Pulmonary artery endothelial cell (primary cell): ENCODE data around the gene KDF1. TPM values are rescaled to one million over a fixed set of nuclear protein-coding genes. Genes with fewer than 3 reads are reported as not detected.

Source experiments
- DNase-seq: peaks from one replicate; pipeline ENCODE4 v3.0.0-alpha.2; 2011; ENCODE audit warnings: low read depth, low spot score
- total RNA-seq: library from RNA; depleted of rRNA; stranded (reverse); fragments of >200 nt; gene quantifications from 2 replicates; pipeline ENCODE4 v1.2.3, GENCODE V29; 2014

The KDF1 gene
- total RNA-seq: not detected in 2 replicates

GRCh38 chr1:26959722-26960624, at the start of gene KDF1:
KDF1 (minus strand) TSS chr1:26960468; CDS start chr1:26952380, 8,088 bp downstream.
- DNase-seq: no peak

GRCh38 chr1:27009601-27010197, 49.4 kb upstream of the KDF1 start:
- DNase-seq: no peak

- no peak for DNase-seq
Observed at GRCh38 chr1:27007909-27008582, 47.8 kb upstream of the KDF1 start.

GRCh38 chr1:27006683-27007082, 46.4 kb upstream of the KDF1 start:
- DNase-seq: no peak

- DNase-seq: no peak
Observed at GRCh38 chr1:27005648-27006496, 45.6 kb upstream of the KDF1 start.

GRCh38 chr1:27005166-27005530, 44.9 kb upstream of the KDF1 start:
- no peak for DNase-seq

GRCh38 chr1:27004471-27005165, 44.4 kb upstream of the KDF1 start:
- no peak for DNase-seq

GRCh38 chr1:27003745-27004470, 43.6 kb upstream of the KDF1 start:
- DNase-seq: no peak

GRCh38 chr1:27001570-27002360, 41.5 kb upstream of the KDF1 start:
- no peak for DNase-seq

GRCh38 chr1:27000817-27001460, 40.7 kb upstream of the KDF1 start:
- peak; percentile 62 for DNase-seq

GRCh38 chr1:27000090-27000816, 40.0 kb upstream of the KDF1 start:
- no peak for DNase-seq

GRCh38 chr1:26999440-26999987, 39.2 kb upstream of the KDF1 start:
- peak; percentile 66 for DNase-seq

GRCh38 chr1:26998429-26999300, 38.4 kb upstream of the KDF1 start:
- DNase-seq: no peak

GRCh38 chr1:26996665-26997064, 36.4 kb upstream of the KDF1 start:
- DNase-seq: no peak

- DNase-seq: no peak
Observed at GRCh38 chr1:26996024-26996423, 35.8 kb upstream of the KDF1 start.

- no peak for DNase-seq
Observed at GRCh38 chr1:26994787-26995517, 34.7 kb upstream of the KDF1 start.
